ENCODE data around the gene STIM2. TPM values are rescaled to one million over a fixed set of nuclear protein-coding genes. Genes with fewer than 3 reads are reported as not detected.

Gene STIM2
- total and polyA plus RNA-seq, 2 donors (not counting 1 experiment from before 2014, with no cell fraction given), result 48.6 to 96.0 TPM

GRCh38 chr4:26821677-26822503, 38.8 kb upstream of the STIM2 start:
- no peaks in the 10 kb centered on the region for H3K36me3 ChIP-seq (replicated peaks in 1 of 2; ENCODE audit: control extremely low read depth in 1 of 2, control insufficient read depth in 1 of 2, extremely low read depth in 1 of 2, insufficient read depth in 2 of 2, low read length in 1 of 2)
- peak overlapping the region; percentile 52 for H3K4me2 ChIP-seq (replicated peaks; ENCODE audit: low read depth, low read length, poor library complexity, severe bottlenecking)
- intact Hi-C loops (cut with micrococcal nuclease), result loop anchor here (1.0 to 5.0 kb wide), 4 partner anchors 13 to 190 kb away; no protein-coding TSS in a partner anchor
- 69% methylated on average over 6 of the region's 11 CpGs for WGBS (ENCODE audit: insufficient coverage)
- CTCF ChIA-PET, result interaction anchor here (0.6 to 2.4 kb wide), 7 partner anchors 13 to 188 kb away, joined by 3 to 9 read pairs (median 3); no protein-coding TSS in a partner anchor
- peaks cover 6% of the 10 kb centered on the region for H4K20me1 ChIP-seq (ENCODE audit: control insufficient read depth, insufficient read depth, low read length, poor library complexity, severe bottlenecking)
- peaks cover 60 to 62% of the 10 kb centered on the region in 2 donors for H3K4me1 ChIP-seq (ENCODE audit: control insufficient read depth in 2 of 2, insufficient read depth in 2 of 2, low read length in 2 of 2)
- Mint-ChIP-seq H3K9me3 (ENCODE audit: insufficient read depth) (peaks cover 6% of the 10 kb centered on the region), H3K4me3 (peak overlapping the region; percentile 78), H3K27ac (peak overlapping the region; percentile 1), H3K4me1 (peaks cover 65% of the 10 kb centered on the region), H3K27me3 (peaks cover 49% of the 10 kb centered on the region)
- POLR2A ChIA-PET, result no interaction called here
- DNase-seq (no peak), ATAC-seq (ENCODE audit: low read depth) (no peak)
- peak overlapping the region in 1 of 5 experiments; percentile 29 for H3K4me3 ChIP-seq (ENCODE audit: control extremely low read depth in 1 of 5, extremely low read depth in 1 of 5, insufficient read depth in 1 of 5, low read depth in 2 of 5, low read length in 4 of 5)
- peaks cover 0 to 21% (median 15%) of the 10 kb centered on the region in 3 donors for H3K9me3 ChIP-seq (ENCODE audit: control extremely low read depth in 1 of 3, control insufficient read depth in 2 of 3, insufficient read depth in 1 of 3, low read length in 2 of 3)
- no peak for TF ChIP-seq EZH2 (IDR thresholded peaks at IDR 0.05; ENCODE audit: borderline replicate concordance, insufficient read depth, low read depth, low read length, poor library complexity, severe bottlenecking)
- TF ChIP-seq, protein P1, sequence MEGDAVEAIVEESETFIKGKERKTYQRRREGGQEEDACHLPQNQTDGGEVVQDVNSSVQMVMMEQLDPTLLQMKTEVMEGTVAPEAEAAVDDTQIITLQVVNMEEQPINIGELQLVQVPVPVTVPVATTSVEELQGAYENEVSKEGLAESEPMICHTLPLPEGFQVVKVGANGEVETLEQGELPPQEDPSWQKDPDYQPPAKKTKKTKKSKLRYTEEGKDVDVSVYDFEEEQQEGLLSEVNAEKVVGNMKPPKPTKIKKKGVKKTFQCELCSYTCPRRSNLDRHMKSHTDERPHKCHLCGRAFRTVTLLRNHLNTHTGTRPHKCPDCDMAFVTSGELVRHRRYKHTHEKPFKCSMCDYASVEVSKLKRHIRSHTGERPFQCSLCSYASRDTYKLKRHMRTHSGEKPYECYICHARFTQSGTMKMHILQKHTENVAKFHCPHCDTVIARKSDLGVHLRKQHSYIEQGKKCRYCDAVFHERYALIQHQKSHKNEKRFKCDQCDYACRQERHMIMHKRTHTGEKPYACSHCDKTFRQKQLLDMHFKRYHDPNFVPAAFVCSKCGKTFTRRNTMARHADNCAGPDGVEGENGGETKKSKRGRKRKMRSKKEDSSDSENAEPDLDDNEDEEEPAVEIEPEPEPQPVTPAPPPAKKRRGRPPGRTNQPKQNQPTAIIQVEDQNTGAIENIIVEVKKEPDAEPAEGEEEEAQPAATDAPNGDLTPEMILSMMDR (IDR thresholded peaks at IDR 0.05), result no peak
- peaks cover 0 to 57% (median 37%) of the 10 kb centered on the region in 4 experiments for H3K27me3 ChIP-seq (replicated peaks in 1 of 4; ENCODE audit: control extremely low read depth in 1 of 4, control insufficient read depth in 3 of 4, insufficient read depth in 4 of 4, low read length in 3 of 4)
- peaks cover 4% of the 10 kb centered on the region for H3K79me2 ChIP-seq (ENCODE audit: control insufficient read depth, insufficient read depth, low read length)
- H3K9ac ChIP-seq (ENCODE audit: low read length), result no peak overlapping the region
- H3K27ac ChIP-seq (ENCODE audit: low read length in 2 of 2), result no peak overlapping the region
- H2AFZ ChIP-seq (ENCODE audit: insufficient read depth, low read depth, low read length, poor library complexity, severe bottlenecking), result no peak overlapping the region

DNA sequence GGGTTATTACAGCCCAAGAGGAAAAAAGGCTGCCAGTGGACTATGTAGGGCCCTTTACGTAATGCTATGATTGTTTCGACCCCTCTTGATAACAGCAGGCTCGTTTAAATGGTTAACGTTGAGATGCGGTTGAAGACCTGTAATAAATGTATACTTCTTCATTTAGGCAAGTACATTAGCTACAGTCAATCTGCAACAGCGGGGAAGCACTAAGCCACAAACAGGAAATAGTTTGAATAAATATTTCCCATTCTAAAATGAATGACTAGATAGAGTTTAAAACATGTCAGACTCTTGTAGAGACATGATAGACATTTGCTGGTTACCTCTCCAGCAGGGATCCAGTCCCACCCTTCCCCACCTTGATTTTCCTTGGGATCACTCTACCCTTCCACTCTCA, 38.1 kb upstream of the STIM2 start:
- peak overlapping the region; percentile 78 for H3K4me3 Mint-ChIP-seq
- H3K9me3 Mint-ChIP-seq (ENCODE audit: insufficient read depth), result peaks cover 6% of the 10 kb centered on the region
- Histone ChIP-seq H3K4me3 (ENCODE audit: control extremely low read depth in 1 of 5, extremely low read depth in 1 of 5, insufficient read depth in 1 of 5, low read depth in 2 of 5, low read length in 4 of 5) (peak overlapping the region in 1 of 5 experiments; percentile 29), H3K27ac (ENCODE audit: low read length in 2 of 2) (no peak overlapping the region), H3K9me3 (ENCODE audit: control extremely low read depth in 1 of 3, control insufficient read depth in 2 of 3, insufficient read depth in 1 of 3, low read length in 2 of 3) (peaks cover 0 to 23% (median 15%) of the 10 kb centered on the region in 3 donors), H3K79me2 (ENCODE audit: control insufficient read depth, insufficient read depth, low read length) (peaks cover 4% of the 10 kb centered on the region), H3K9ac (ENCODE audit: low read length) (no peak overlapping the region), H4K20me1 (ENCODE audit: control insufficient read depth, insufficient read depth, low read length, poor library complexity, severe bottlenecking) (peaks cover 6% of the 10 kb centered on the region), H3K4me1 (ENCODE audit: control insufficient read depth in 2 of 2, insufficient read depth in 2 of 2, low read length in 2 of 2) (peaks cover 66 to 67% of the 10 kb centered on the region in 2 donors), H3K4me2 (replicated peaks; ENCODE audit: low read depth, low read length, poor library complexity, severe bottlenecking) (peak overlapping the region; percentile 52), H3K27me3 (replicated peaks in 1 of 4; ENCODE audit: control extremely low read depth in 1 of 4, control insufficient read depth in 3 of 4, insufficient read depth in 4 of 4, low read length in 3 of 4) (peaks cover 0 to 52% (median 32%) of the 10 kb centered on the region in 4 experiments), H2AFZ (ENCODE audit: insufficient read depth, low read depth, low read length, poor library complexity, severe bottlenecking) (no peak overlapping the region), H3K36me3 (replicated peaks in 1 of 2; ENCODE audit: control extremely low read depth in 1 of 2, control insufficient read depth in 1 of 2, extremely low read depth in 1 of 2, insufficient read depth in 2 of 2, low read length in 1 of 2) (no peaks in the 10 kb centered on the region)
- intact Hi-C loops (cut with micrococcal nuclease), result loop anchor here (1.0 to 5.0 kb wide), 4 partner anchors 14 to 190 kb away; no protein-coding TSS in a partner anchor
- peaks cover 43% of the 10 kb centered on the region for H3K27me3 Mint-ChIP-seq
- POLR2A ChIA-PET, result no interaction called here
- peak; percentile 78 for DNase-seq
- H3K4me1 Mint-ChIP-seq, result peaks cover 67% of the 10 kb centered on the region
- TF ChIP-seq, protein P1 (IDR thresholded peaks at IDR 0.05), result no peak
- no peak for TF ChIP-seq EZH2 (IDR thresholded peaks at IDR 0.05; ENCODE audit: borderline replicate concordance, insufficient read depth, low read depth, low read length, poor library complexity, severe bottlenecking)
- CTCF ChIA-PET, result interaction anchor here (0.8 to 2.4 kb wide), 7 partner anchors 10 to 187 kb away, joined by 3 to 9 read pairs (median 3); no protein-coding TSS in a partner anchor
- 0% methylated on average over 1 of the region's 6 CpGs for WGBS (ENCODE audit: insufficient coverage)
- peak; percentile 48 for ATAC-seq (ENCODE audit: low read depth)
- peak overlapping the region; percentile 76 for H3K27ac Mint-ChIP-seq

Data from B cell (primary cell).